Left ventricle myocardium superior (tissue), 1 donor: ENCODE results near the gene BRAP. TPM values are rescaled to one million over a fixed set of nuclear protein-coding genes. Genes with fewer than 3 reads are reported as not detected.
"Not testable (repeated sequence)": the region's sequence is repeated elsewhere in the genome, so short reads cannot be mapped to it uniquely, and the experiment has no call there.

Experiments used
- ATAC-seq: fragments of 200-7000 bp; cut with Tn5 transposase; one replicate; pipeline ENCODE4 v1.9.1; 2020; ENCODE audit warnings: mild to moderate bottlenecking, moderate library complexity
- DNase-seq: peaks from one replicate; pipeline ENCODE4 v3.0.0-alpha.2; 2020
- intact Hi-C: fragments of 100-400 bp; cut with micrococcal nuclease; formaldehyde crosslinking; loops from one replicate; pipeline ENCODE4 v1.11.0; 2022
- total RNA-seq: library from RNA; stranded (reverse); fragmentation: NEBNext Ultra II Directional; extraction: Animal tissue kit (Norgen Biotek cat#: 25700); gene quantifications from one replicate; pipeline ENCODE4 v1.2.1, GENCODE V29; 2021
- donor health status: DM: no; HTN: yes; CAD: no; lungs with severe emphysema.

BRAP gene
- total RNA-seq, 1 donor from 2014 or later = 16.4 TPM

DNA sequence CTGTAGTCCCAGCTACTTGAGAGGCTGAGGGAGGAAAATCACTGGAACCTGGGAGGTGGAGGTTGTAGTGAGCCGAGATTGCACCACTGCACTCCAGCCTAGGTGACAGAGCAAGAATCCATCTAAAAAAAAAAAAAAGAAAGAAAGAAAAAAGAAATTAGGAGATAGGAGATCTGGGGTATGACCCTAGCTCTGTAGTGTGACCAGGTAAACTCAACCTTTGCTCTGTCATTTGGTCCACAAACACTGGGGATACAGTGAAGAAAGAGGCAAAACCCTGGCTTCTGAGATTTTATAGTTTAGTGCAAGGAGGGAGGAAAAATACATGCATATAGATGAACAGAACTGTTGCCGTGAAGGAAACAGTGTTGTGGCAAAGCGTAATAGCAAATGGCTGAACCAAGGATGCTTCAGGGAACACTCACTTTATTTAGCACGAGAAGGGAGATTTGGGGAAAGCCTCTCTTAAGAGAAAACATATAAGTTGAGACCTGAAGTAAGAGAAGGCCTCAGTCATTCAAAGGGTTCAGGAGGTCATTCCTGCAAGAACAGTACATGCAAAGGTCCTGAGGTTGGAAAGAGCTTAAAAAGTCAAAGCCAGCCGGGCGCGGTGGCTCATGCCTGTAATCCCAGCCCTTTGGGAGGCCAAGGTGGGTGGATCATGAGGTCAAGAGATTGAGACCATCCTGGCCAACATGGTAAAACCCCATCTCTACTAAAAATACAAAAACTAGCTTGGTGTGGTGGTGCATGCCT lies 57.1 kb downstream of the BRAP start:
- ATAC-seq (no peak), DNase-seq (no peak)
- intact Hi-C loops = no loop called here

DNA sequence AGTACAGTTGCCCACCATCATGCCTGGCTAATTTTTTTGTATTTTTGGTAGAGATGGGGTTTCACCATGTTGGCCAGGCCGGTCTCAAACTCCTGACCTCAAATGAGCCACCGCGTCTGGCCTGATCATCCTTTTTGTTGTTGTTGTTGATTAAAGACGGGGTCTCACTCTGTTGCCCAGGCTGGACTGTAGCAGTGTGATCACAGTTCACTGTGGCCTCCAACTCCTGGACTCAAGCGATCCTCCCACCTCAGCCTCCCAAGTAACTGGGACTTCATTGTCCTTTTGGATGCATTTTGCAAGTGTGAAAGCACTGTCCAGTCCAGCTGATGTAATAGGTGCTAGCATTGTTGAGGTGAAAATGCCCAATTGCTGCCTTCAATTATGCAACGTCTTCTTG lies 59.5 kb downstream of the BRAP start:
- DNase-seq = no peak
- intact Hi-C loops = no loop called here
- no peak for ATAC-seq

DNA sequence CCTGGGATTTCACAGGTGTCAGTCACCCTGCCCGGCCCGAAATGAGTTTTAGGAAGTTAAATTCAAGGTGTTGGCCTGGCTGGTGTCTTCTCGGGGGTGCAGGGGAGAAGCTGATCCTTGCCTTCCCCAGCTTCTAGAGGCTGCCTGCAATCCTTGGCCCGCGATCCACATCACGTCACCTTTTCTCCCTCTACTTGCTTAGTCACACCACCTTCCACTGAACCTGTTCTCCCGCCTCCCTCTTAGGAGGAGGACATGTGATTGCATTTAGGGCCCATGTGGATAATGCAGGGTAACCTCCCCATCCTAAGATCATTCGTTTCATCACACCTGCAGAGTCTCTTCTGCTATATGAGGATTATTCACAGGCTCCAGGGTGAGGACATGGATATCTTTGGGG lies 61.2 kb downstream of the BRAP start:
- ATAC-seq = no peak
- DNase-seq = no peak
- intact Hi-C loops = no loop called here

DNA sequence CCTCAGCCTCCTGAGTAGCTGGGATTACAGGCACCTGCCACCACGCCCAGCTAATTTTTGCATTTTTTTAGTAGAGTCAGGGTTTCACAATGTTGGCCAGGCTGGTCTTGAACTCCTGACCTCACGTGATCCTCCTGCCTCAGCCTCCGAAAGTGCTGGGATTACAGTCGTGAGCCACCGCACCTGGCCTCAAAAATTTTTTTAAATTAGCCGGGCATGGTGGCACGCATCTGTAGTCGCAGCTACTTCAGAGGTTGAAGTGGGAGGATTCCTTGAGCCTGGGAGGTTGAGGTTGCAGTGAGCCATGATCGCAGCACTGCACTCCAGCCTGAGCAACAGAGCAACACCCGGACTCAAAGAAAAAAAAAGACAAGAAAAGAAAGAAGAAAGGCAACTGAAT lies 67.9 kb downstream of the BRAP start:
- DNase-seq, ATAC-seq, intact Hi-C loops: not testable (repeated sequence)

DNA sequence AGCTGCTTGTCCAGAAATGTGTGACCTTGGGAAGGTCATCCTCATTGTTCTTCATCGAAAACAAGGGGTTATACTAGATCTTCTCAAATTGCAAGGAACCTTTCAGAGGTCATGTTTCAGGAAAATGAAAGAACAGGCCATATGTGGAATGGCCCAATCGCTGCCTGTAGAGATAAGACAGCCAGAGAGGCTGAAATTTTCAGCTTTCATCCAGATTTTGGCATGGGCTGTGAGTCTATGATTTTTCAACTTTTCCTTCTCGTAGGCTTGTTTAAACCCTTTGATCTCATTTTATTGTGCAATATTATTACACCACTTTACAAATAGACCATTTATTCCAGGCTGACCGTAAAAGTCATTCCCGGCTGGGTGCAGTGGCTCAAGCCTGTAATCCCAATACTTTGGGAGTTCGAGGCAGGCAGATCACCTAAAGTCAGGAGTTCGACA lies 69.6 kb downstream of the BRAP start:
- ATAC-seq (peak; percentile 23), DNase-seq (no peak)
- intact Hi-C loops = no loop called here

DNA sequence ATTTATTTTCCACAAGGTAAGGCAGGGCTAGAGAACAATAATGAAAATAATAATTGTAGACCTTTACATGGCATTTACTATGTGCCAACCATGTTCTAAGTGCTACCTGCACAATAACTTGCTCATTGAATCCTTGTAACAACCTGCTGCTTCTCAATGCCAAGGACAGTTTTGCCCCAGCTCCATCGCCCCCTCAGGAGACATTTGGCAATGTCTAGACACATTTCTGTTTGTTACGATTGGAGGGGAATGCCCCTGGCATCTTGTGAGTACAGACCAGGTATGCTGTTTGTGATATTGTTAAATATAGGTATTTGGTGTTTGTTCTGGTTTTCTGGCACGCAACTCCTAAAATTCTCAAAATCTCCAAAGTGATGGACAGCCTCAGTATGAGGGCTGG lies 78.5 kb downstream of the BRAP start:
- ATAC-seq (no peak), DNase-seq (no peak)
- intact Hi-C loops = no loop called here

DNA sequence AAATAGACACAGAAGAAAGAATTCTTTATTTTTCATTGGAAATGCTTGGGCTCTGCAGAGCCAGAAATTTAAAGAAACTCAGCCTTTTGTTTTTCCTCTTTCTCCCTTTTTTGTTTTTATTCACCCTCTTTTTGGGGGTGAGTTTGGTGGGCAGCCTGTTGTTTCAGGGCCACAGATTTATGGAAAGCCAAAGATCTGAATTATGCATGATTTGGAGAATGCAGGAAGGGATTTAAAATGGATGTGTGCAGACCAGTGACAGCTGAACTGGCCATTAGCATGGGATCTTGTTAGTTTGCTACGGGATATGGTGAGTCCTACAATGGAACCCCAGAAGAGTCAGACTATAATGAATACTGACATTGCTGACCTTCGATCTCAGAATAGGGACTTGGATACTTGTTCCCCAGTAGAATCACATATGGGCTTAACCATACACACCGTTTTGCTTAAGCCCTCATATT lies 79.0 kb downstream of the BRAP start:
- DNase-seq = no peak
- intact Hi-C loops = no loop called here
- ATAC-seq = no peak

DNA sequence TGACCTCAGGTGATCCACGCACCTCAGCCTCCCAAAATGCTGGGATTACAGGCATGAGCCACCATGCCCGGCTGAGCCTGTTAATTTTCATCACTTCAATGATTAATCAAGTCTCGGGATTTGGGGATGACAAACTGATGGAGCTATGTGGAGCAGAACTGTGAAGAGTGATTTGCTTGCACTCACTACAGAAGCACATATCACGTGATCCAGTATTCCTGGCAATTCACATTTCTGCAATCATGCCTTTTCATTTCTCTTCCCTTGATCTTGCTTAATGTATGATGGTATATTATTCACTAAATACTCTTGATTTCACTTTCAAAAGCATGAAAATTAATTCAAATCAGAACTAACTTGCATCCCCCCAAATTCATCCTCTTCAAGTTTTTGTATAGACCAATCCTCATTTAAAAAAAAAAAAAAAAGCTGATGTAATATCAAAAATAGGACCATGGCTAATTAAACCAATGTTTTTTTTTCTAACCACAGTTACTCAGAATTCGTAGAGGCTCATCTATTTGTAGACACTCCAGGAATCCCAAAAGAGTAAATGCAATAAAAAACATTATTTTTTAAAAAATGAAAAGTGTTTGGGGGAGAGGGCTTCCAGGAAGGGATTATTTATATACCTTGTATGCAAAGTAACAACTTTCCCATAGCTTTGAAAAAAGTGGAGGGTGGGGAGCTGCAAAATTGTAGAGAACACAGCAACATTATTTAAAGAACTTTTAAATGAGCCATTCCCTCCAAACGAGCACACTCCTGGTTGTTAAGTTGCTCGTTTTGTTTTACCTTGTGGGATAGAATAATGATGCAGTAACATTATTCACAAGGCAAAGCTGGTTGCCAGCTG lies 79.6 kb downstream of the BRAP start:
- ATAC-seq (no peak), DNase-seq (no peak)
- intact Hi-C loops = no loop called here

DNA sequence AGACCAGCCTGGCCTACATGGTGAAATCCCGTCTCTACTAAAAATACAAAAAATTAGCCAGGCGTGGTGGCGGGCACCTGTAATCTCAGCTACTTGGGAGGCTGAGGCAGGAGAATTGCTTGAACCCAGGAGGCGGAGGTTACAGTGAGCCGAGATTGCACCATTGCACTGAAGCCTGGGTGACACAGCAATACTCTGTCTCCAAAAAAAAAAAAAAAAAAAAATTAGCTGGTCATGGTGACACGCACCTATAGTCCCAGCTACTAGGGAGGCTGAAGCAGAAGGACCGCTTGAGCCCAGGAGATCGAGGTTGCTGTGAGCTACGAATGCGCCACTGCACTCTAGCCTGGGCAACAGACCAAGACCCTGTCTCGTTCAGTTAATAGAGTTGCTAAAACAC lies 82.9 kb downstream of the BRAP start:
- ATAC-seq, intact Hi-C loops, DNase-seq: not testable (repeated sequence)

DNA sequence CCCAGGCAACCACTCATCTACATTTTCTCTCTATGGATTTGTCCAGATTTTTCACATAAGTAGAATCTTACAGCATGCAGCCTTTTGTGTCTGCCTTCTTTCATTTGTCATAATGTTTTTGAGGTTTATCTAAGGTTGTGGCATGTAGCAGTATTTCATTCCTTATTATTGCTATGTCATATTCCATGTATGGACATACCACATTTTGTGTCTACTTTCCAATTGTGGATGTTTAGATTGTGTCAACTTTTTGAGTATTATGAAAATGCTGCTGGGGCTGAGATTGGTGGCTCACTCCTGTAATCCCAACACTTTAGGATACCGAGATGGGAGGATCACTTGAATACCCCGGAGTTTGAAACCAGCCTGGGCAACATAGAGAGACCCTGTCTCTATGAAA lies 83.4 kb downstream of the BRAP start:
- no peak for DNase-seq
- ATAC-seq = no peak
- intact Hi-C loops = no loop called here

DNA sequence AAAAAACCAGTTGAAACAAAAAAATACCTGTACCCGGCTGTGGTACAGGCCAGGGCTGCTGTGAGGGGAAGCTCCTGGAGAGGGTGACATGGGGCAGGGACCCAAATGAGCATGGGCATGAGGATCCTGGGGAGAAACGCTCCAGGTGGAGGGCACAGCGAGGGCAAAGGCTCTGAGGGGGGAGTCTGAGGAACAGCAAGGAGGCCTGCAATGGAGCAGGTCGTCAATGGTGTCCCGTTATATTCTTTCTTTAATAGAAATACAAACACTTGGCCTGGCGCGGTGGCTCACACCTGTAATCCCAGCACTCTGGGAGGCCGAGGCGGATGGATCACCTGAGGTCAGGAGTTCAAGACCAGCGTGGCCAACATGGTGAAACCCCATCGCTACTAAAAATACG lies 84.8 kb downstream of the BRAP start:
- intact Hi-C loops, DNase-seq, ATAC-seq: not testable (repeated sequence)

DNA sequence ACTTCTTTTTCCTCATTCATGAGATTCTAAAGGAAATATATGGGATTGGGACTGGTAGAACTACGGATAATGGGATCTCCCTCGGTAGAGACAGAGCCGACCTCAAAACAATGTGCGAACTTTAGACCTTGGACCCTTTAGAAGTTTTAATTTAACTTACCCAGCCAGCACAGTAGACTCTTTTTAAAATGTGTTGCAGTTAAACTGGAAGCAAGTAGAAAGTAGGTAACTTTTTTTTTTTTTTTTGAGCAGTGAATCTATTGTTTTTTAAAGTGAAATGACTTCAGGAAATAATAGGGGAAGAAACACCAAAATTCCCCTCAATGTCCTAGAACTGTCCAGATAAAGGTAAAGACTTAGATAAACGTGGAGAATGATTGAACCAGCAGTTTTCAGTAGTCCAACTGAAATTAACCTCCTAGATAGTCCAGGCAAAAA lies 85.5 kb downstream of the BRAP start:
- ATAC-seq (no peak), DNase-seq (no peak)
- intact Hi-C loops = no loop called here

DNA sequence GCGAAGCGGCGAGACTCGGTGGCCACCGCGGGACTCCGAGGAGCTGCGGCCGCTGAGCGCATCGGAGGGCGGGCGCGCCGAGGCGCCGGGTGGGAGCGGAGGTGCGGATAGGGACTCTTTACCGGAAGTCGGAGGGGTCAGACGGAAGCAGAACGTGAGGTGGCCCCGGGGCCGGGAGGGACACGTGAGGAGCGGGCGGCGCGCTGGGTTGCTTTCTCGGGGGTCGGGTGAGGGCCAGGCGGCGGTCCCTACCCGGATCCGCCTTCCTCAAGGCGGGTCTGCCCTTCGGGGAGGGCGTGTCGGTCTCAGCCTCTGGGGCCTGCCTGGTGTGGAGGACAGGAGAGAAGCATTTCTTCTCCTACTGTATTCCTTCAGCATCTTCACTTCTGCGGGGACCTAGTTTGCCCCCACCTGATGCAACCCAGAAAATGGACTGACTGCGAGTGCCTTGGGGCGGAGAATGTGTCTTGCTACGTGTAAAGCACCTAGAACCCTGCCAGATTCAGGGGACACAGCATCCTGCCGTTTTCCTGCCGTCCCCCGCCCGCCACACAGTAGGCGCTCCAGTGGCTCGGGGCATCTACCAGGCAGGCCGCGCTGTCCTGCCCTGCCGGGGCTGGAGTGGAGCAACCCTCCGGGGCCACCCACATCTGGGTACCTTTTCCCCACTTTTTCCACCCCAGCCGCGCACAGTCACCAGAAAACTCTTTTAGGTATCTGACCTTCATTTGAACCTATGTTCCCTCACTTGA lies 86.1 kb downstream of the BRAP start:
- ATAC-seq = peak; percentile 88
- intact Hi-C loops = no loop called here
- DNase-seq = peak; percentile 93

DNA sequence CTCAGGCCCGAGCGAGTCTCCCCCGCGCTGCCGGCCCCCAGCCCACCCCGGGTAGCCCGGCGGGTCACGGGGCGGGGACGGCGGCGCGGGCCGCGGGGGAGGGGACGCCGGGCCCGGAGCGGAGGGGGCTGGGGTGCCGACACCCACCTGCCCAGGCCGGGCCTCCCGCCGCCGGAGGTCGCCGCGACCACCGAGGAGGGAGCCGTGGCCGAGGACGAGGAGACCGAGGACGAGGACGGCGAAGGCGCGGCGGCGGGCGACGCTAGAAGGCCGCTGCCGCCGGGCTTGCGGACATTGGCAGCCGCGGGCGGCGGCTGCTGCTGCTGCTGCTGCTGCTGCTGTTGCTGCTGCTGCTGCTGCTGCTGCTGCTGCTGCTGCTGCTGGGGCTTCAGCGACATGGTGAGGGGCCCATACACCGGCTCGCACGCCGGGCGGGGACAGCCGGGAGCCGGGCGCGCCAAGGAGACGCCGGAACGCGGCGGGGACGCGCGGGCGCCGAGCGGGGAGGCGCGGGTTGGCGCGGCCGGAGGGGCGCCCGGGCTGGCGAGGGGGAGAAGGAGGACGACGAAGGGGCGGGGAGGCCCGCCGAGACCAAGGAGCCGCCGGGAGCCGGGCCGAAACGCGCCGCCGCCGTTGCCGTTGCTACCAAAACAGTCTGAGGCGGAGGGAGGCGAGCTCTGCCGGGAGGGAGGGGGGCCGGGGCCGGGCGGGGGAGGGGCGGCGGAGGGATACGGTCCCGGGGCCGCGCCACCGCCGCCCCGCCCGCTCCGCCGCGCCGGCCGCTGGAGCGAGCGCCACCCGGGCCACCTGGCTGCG lies 86.9 kb downstream of the BRAP start, which contains the start of gene ATXN2:
TSS of gene ATXN2 (minus strand) at position 679 of the 816 bp plus-strand sequence. CDS start at position 398, 281 bp downstream.
- ATAC-seq (peak; percentile 67), DNase-seq (peak; percentile 78)
- intact Hi-C loops = no loop called here

DNA sequence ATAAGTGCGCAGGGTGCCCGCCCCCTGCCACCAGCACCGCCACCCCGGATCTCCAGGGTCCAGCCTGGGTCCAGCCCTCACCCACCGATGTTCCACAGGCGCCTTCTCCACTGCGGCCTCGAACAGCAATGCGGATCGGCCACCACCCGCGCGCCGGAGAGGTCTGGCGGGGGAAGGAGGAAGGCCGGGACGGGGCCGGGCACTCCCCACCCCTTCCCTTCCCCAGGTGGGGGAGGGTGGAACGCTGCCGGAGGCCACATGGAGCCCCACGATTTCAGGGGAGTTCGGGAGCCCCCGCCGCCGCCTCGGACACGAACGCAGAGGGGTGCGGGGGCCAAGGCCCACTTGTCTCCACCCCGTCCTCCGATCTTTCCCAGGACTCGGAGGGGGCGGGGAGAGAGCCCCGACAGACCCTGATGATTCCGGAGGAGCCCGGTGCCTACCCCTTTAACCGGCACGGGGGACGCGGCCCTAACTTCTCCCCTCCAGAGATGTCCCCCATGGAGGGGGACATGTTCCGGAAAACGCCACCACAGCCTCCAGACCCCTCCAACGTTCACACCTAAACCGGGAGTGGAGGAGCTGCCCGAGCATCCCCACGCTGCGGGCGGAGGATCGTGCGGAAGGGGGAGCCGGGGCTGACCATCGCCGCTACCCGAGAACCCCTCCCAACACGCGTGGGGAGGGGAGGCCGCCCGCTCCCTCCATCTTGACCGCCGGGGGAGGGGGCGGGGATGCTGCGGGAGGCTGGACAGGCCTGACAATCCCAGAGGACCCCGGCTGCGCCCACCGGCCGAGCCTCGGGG lies 87.7 kb downstream of the BRAP start:
- intact Hi-C loops = no loop called here
- ATAC-seq = peak; percentile 53
- peak; percentile 70 for DNase-seq

DNA sequence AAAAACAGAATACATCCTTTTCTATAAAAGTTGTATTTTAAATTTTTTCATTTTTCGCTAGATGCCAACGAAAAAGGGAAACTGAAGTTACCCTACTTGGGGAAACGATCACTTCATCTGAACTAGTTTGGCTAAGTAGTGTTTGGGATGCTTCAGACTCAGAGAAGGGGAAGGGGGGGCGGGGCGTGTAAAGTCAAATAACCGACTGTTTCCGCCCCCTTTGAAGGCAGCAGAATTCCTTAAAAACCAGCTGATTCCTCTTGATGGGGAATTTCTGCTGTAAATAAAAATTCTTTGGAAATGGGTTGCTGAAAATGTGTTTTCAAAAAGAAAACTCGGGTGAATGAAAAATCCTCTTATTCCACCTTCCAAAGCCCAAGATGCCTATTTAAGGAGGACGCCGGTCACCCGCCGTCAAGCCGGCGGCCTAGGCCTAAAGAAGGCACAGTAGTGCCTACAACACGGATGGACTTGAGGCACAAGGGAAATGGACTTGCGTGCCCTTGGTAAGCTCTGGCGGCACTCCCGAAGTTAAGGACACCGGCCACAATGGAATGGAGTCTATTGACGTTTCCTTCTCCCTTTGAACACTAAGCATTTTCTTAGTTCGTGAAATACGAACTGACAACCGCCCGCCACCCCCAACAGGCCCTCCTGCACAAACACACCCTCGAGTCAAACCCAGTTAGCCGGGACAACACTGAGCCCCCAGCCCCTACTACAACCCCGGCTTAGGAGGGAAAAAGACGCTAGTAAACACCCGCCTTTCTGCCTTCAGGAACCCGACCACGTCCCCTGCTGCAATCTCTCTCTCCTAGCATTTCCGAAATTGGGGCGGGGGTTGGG lies 88.5 kb downstream of the BRAP start:
- DNase-seq = peak; percentile 61
- ATAC-seq = peak; percentile 48
- intact Hi-C loops = no loop called here

DNA sequence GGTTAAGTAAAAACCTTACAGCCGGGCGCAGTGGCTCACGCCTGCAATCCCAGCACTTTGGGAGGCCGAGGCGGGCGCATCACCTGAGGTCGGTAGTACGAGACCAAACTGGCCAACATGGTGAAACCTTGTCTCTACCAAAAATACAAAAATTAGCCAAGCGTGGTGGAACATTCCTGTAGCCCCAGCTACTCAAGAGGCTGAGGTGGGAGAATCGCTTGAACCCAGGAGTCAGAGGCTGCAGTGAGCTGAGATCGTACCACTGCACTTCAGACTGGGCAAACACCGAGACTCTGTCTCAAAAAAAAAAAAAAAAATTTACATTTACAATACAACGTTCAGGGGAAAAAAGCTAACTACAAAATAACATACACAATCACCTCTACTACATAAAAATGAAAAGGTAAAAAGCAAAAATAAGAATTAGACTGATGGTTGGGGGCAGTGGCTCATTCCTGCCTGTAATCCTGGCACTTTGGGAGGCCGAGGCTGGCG lies 90.4 kb downstream of the BRAP start:
- DNase-seq, ATAC-seq, intact Hi-C loops: not testable (repeated sequence)
